ENCODE measurements around the gene MEGF6. TPM values are rescaled to one million over a fixed set of nuclear protein-coding genes. Genes with fewer than 3 reads are reported as not detected.

The MEGF6 gene
- total RNA-seq, 1 experiment from 2014 or later = 8.1 TPM

GRCh38 chr1:3645666-3646355 lies 34.5 kb upstream of the MEGF6 start:
- in situ Hi-C loops (cut with HindIII; ENCODE audit: low sequenced_read_pairs) = loop anchor here (10.0 kb wide), 1 partner anchor 99 kb away; no protein-coding TSS in a partner anchor
- no peak for DNase-seq (ENCODE audit: low spot score)

- DNase-seq (ENCODE audit: low spot score) = no peak
Observed at GRCh38 chr1:3645247-3645646, 33.9 kb upstream of the MEGF6 start.

GRCh38 chr1:3644273-3644672 lies 33.0 kb upstream of the MEGF6 start:
- DNase-seq (ENCODE audit: low spot score) = no peak
- in situ Hi-C loops (cut with HindIII; ENCODE audit: low sequenced_read_pairs) = loop anchor here (10.0 kb wide), 1 partner anchor 101 kb away; no protein-coding TSS in a partner anchor

More at GRCh38 chr1:3645247-3645646, 33.9 kb upstream of the MEGF6 start:
- in situ Hi-C loops (cut with HindIII; ENCODE audit: low sequenced_read_pairs) = loop anchor here (10.0 kb wide), 1 partner anchor 100 kb away; no protein-coding TSS in a partner anchor

GRCh38 chr1:3642919-3643675 lies 31.8 kb upstream of the MEGF6 start:
- no peak for DNase-seq (ENCODE audit: low spot score)
- in situ Hi-C loops (cut with HindIII; ENCODE audit: low sequenced_read_pairs) = loop anchor here (10.0 kb wide), 1 partner anchor 102 kb away; no protein-coding TSS in a partner anchor

- no peak for DNase-seq (ENCODE audit: low spot score)
- in situ Hi-C loops (cut with HindIII; ENCODE audit: low sequenced_read_pairs) = loop anchor here (10.0 kb wide), 1 partner anchor 103 kb away; no protein-coding TSS in a partner anchor
Observed at GRCh38 chr1:3641816-3642215, 30.5 kb upstream of the MEGF6 start.

- in situ Hi-C loops (cut with HindIII; ENCODE audit: low sequenced_read_pairs) = loop anchor here (10.0 kb wide), 1 partner anchor 104 kb away; no protein-coding TSS in a partner anchor
- DNase-seq (ENCODE audit: low spot score) = no peak
Observed at GRCh38 chr1:3641046-3641760, 29.9 kb upstream of the MEGF6 start.

GRCh38 chr1:3640121-3640837 lies 29.0 kb upstream of the MEGF6 start:
- no peak for DNase-seq (ENCODE audit: low spot score)
- in situ Hi-C loops (cut with HindIII; ENCODE audit: low sequenced_read_pairs) = loop anchor here (10.0 kb wide), 1 partner anchor 105 kb away; no protein-coding TSS in a partner anchor

- no peak for DNase-seq (ENCODE audit: low spot score)
- in situ Hi-C loops (cut with HindIII; ENCODE audit: low sequenced_read_pairs) = no loop called here
Observed at GRCh38 chr1:3639397-3639911, 28.1 kb upstream of the MEGF6 start.

GRCh38 chr1:3638676-3639075 lies 27.4 kb upstream of the MEGF6 start:
- in situ Hi-C loops (cut with HindIII; ENCODE audit: low sequenced_read_pairs) = no loop called here
- no peak for DNase-seq (ENCODE audit: low spot score)

GRCh38 chr1:3638027-3638426 lies 26.7 kb upstream of the MEGF6 start:
- in situ Hi-C loops (cut with HindIII; ENCODE audit: low sequenced_read_pairs) = no loop called here
- no peak for DNase-seq (ENCODE audit: low spot score)

- in situ Hi-C loops (cut with HindIII; ENCODE audit: low sequenced_read_pairs) = no loop called here
Observed at GRCh38 chr1:3636531-3636930, 25.2 kb upstream of the MEGF6 start.

GRCh38 chr1:3636080-3636479 lies 24.8 kb upstream of the MEGF6 start:
- in situ Hi-C loops (cut with HindIII; ENCODE audit: low sequenced_read_pairs) = no loop called here
- DNase-seq (ENCODE audit: low spot score) = no peak

More at GRCh38 chr1:3636531-3636930, 25.2 kb upstream of the MEGF6 start:
- DNase-seq (ENCODE audit: low spot score) = no peak

GRCh38 chr1:3634059-3634800 lies 22.9 kb upstream of the MEGF6 start:
- DNase-seq (ENCODE audit: low spot score) = no peak
- in situ Hi-C loops (cut with HindIII; ENCODE audit: low sequenced_read_pairs) = no loop called here

GRCh38 chr1:3633344-3634058 lies 22.2 kb upstream of the MEGF6 start:
- in situ Hi-C loops (cut with HindIII; ENCODE audit: low sequenced_read_pairs) = no loop called here
- DNase-seq (ENCODE audit: low spot score) = no peak

- in situ Hi-C loops (cut with HindIII; ENCODE audit: low sequenced_read_pairs) = no loop called here
- DNase-seq (ENCODE audit: low spot score) = no peak
Observed at GRCh38 chr1:3632716-3633343, 21.5 kb upstream of the MEGF6 start.

- in situ Hi-C loops (cut with HindIII; ENCODE audit: low sequenced_read_pairs) = no loop called here
- no peak for DNase-seq (ENCODE audit: low spot score)
Observed at GRCh38 chr1:3632298-3632697, 21.0 kb upstream of the MEGF6 start.
